GM20000 (cell line): ENCODE results near the gene ZNF483.

Source experiments
- DNase-seq: peaks from one replicate; pipeline ENCODE4 v3.0.0; 2012; ENCODE audit warnings: low spot score
- CTCF ChIP-seq: IDR thresholded peaks from 2 replicates; pipeline ENCODE4 v1.5.1; 2012; ENCODE audit warnings: mild to moderate bottlenecking, control low read depth; ENCODE audit errors: extremely low read depth, missing control alignments

ZNF483 gene

DNA sequence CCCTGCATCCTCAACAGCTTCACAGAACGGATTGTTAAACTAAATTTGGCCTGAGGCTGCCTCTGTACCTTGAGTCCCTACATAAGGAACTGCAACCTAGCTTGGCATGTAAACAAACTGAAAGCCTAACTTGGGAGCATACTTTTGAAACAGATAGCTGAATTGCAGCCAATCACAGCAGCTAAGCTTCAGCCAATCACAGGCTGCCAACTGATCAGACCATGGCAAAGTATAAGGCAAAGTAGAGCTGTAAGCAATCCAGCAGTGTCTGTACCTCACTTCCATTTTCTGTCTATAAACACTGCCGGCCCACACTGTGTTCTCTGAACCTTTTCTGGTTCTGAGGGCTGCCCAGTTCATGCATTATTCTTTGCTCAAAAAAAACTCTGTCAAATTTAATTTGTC, 8.9 kb upstream of the ZNF483 start:
- TF ChIP-seq CTCF: no peak
- no peak for DNase-seq

- DNase-seq: no peak
- no peak for TF ChIP-seq CTCF
Observed at GRCh38 chr9:111524731-111525055, 286 bp upstream of the ZNF483 start.

DNA sequence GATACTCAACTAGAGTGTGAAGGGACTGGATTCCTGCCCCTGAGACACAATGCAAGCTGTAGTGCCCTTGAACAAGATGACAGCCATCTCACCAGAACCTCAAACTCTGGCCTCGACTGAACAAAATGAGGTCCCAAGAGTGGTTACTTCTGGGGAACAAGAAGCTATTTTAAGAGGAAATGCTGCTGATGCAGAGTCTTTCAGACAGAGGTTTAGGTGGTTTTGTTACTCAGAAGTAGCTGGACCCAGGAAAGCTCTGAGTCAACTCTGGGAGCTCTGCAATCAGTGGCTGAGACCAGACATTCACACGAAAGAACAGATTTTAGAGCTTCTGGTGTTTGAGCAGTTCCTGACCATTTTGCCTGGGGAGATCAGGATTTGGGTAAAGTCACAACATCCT, 2.4 kb downstream of the ZNF483 start:
- no peak for TF ChIP-seq CTCF
- no peak for DNase-seq

- no peak for TF ChIP-seq CTCF
- DNase-seq: no peak
Observed at GRCh38 chr9:111529787-111530186, 4.8 kb downstream of the ZNF483 start.

GRCh38 chr9:111531716-111532115, 6.7 kb downstream of the ZNF483 start:
- no peak for TF ChIP-seq CTCF

DNA sequence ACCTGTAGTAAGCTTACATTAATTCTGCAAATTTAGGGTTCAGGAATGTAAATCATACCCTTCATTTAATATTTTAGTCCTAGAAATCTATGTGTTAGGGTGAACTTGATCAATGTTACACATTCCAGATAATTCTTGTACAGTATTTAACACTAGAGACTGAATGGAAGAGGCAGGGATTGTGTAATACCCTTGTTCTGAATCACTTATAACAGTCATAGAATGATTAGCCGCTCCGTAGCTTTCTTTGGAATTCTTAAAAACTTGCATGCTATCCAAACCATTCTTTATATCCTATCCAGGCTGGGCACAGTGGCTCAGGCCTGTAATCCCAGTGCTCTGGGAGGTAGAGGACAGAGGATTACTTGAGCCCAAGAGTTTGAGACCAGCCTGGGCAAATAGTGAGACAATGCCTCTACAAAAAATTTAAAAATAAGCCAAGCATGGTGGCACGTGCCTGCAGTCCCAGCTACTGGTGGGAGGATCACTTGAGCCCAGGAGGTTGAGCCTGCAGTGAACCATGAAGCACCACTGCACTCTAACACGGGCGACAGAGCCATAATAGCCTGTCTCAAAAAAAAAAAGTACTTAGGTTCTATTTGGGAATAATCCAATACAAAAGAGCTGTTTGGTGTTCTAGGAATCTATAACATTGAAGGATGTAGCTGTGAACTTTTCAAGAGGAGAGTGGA, 8.3 kb downstream of the ZNF483 start:
- no peak for TF ChIP-seq CTCF

More at GRCh38 chr9:111531716-111532115, 6.7 kb downstream of the ZNF483 start:
- DNase-seq: no peak

DNA sequence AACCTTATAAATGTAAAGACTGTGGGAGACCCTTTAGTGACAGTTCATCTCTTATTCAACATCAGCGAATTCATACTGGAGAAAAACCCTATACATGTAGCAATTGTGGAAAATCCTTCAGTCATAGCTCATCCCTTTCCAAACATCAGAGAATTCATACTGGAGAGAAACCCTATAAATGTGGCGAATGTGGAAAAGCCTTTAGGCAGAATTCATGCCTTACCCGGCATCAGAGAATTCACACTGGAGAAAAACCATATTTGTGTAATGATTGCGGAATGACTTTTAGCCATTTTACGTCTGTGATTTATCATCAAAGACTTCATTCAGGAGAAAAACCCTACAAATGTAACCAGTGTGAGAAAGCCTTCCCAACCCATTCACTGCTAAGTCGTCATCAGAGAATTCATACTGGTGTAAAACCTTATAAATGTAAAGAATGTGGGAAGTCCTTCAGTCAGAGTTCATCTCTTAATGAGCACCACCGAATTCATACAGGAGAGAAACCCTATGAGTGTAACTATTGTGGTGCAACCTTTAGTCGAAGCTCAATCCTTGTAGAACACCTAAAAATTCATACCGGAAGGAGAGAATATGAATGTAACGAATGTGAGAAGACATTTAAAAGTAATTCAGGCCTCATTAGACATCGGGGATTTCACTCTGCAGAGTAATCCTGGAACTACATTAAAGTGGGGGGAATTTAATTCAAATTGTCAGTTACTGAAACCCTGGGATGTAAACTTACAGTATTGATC, 17.7 kb downstream of the ZNF483 start:
- no peak for TF ChIP-seq CTCF
- DNase-seq: no peak

More for the DNA sequence above, 8.3 kb downstream of the ZNF483 start:
- no peak for DNase-seq
